NCI-H69 (cell line): ENCODE measurements around the gene IGF2BP2.
"Not testable (repeated sequence)": the region's sequence is repeated elsewhere in the genome, so short reads cannot be mapped to it uniquely, and the experiment has no call there.

Experiments used
- DNase-seq: peaks from one replicate; lab custom pipeline; 2025; lab: John Stamatoyannopoulos, UW

IGF2BP2 gene

GRCh38 chr3:185825006-185825638 lies at the start of gene IGF2BP2:
TSS of gene IGF2BP2 (minus strand) at chr3:185825042. CDS start at chr3:185824960, 82 bp downstream.
- peak; percentile 71 for DNase-seq

GRCh38 chr3:185874119-185874518 lies 49.3 kb upstream of the IGF2BP2 start:
- DNase-seq = no peak

- no peak for DNase-seq
Observed at GRCh38 chr3:185867650-185868049, 42.8 kb upstream of the IGF2BP2 start.

GRCh38 chr3:185866995-185867394 lies 42.2 kb upstream of the IGF2BP2 start:
- no peak for DNase-seq

GRCh38 chr3:185866555-185866954 lies 41.7 kb upstream of the IGF2BP2 start:
- DNase-seq = no peak

- no peak for DNase-seq
Observed at GRCh38 chr3:185865247-185865646, 40.4 kb upstream of the IGF2BP2 start.

- no peak for DNase-seq
Observed at GRCh38 chr3:185864767-185865166, 39.9 kb upstream of the IGF2BP2 start.

- DNase-seq = no peak
Observed at GRCh38 chr3:185862920-185863319, 38.1 kb upstream of the IGF2BP2 start.

- no peak for DNase-seq
Observed at GRCh38 chr3:185859294-185859972, 34.6 kb upstream of the IGF2BP2 start.

- DNase-seq = no peak
Observed at GRCh38 chr3:185858502-185859225, 33.8 kb upstream of the IGF2BP2 start.

- no peak for DNase-seq
Observed at GRCh38 chr3:185857208-185857607, 32.4 kb upstream of the IGF2BP2 start.

GRCh38 chr3:185856652-185857051 lies 31.8 kb upstream of the IGF2BP2 start:
- DNase-seq = no peak

- not testable (repeated sequence) for DNase-seq
Observed at GRCh38 chr3:185853771-185854170, 28.9 kb upstream of the IGF2BP2 start.

- no peak for DNase-seq
Observed at GRCh38 chr3:185852635-185853034, 27.8 kb upstream of the IGF2BP2 start.

- no peak for DNase-seq
Observed at GRCh38 chr3:185851959-185852358, 27.1 kb upstream of the IGF2BP2 start.

GRCh38 chr3:185851046-185851445 lies 26.2 kb upstream of the IGF2BP2 start:
- no peak for DNase-seq

GRCh38 chr3:185847506-185847905 lies 22.7 kb upstream of the IGF2BP2 start:
- no peak for DNase-seq

- no peak for DNase-seq
Observed at GRCh38 chr3:185846037-185846436, 21.2 kb upstream of the IGF2BP2 start.

GRCh38 chr3:185844051-185844450 lies 19.2 kb upstream of the IGF2BP2 start:
- no peak for DNase-seq

GRCh38 chr3:185843635-185844034 lies 18.8 kb upstream of the IGF2BP2 start:
- no peak for DNase-seq

- DNase-seq = no peak
Observed at GRCh38 chr3:185843126-185843525, 18.3 kb upstream of the IGF2BP2 start.

- no peak for DNase-seq
Observed at GRCh38 chr3:185842241-185842640, 17.4 kb upstream of the IGF2BP2 start.

- DNase-seq = not testable (repeated sequence)
Observed at GRCh38 chr3:185838417-185838989, 13.7 kb upstream of the IGF2BP2 start.
